ENCODE measurements around the gene LAD1.

Gene LAD1

GRCh38 chr1:201364808-201365105 is 34.4 kb downstream of the LAD1 start:
- DNase-seq (ENCODE audit: low read depth in 3 of 3) = no peak

DNA sequence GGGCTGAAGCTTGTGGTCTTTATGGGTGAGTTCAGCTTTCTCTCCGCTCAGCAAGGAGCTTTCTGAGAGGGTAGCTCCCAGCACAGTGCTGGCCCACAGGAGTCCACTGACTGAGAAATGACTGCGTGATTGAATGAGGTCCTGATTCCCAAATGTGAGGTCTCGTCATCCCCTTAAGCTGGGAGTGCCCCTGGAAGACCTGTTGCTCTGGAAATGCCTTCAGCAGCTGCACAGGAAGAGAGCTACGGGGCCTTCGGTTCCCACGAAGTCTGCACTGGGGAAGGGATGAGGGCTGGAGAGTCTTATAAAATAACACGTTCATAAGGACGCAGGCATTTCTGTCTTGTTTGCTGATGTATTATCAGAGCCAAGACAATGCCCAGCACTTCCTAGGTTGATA is 35.7 kb downstream of the LAD1 start:
- DNase-seq (ENCODE audit: low read depth in 3 of 3) = no peak

DNA sequence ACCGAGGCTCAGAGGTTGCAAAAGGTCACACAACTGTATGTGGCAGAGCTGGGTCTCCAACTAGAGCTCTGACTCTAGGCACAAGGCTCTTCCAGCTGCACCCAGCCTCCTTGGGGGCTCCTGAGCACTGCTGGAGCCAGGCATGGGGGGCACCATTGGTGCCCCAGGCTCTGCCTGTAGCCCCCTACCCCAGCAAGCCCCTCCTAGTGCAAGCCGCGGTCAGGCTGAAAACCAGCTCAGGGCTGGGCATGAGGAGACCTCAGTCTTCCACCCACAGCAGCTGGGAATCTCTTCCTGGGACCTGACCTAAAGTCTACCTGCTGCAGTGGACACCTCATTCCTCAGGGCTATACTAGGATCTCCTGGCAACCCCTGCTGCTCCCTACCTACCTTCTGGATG is 36.2 kb downstream of the LAD1 start:
- DNase-seq (ENCODE audit: low read depth in 3 of 3) = no peak

DNA sequence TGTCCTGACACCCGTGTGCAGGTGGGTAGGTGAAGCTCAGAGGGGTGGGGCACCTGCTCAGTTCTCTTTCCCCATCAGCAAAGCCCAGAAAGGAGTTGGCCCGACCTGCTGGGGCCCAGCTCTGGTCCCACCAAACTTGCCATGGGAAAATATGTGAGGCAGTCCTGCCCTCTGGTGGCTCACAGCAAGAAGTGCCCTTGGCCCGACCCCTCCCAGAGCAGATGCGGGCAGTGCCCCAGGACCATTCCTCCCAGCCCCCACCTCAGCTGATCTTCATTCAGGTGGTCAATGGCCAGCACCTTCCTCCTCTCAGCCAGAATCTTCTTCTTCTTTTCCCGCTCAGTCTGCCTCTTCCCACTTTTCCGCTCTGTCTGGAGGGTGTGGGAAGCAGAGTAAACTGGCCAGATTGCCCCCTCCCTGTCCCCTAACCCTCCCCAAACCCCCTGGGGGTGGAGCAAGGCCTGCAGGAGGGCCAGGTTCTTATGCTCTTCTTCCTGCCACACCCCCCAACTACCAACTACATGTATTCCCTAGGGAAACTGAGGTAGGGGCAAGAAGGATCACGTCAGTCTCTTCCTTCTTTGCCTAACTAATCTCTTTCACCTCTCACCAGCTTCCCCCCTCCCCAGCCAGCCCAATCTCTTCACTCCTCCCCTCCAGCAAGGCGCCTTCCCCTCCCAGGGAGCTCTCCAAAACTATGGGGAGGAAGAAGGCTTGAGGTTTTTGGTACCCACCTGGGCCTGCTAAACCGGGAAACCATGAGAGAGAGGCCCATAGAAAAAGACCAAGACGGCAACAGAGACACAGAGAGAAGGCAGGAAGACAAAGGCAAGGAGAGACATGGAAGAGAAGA is 37.2 kb downstream of the LAD1 start:
- no peak for DNase-seq (ENCODE audit: low read depth in 3 of 3)

DNA sequence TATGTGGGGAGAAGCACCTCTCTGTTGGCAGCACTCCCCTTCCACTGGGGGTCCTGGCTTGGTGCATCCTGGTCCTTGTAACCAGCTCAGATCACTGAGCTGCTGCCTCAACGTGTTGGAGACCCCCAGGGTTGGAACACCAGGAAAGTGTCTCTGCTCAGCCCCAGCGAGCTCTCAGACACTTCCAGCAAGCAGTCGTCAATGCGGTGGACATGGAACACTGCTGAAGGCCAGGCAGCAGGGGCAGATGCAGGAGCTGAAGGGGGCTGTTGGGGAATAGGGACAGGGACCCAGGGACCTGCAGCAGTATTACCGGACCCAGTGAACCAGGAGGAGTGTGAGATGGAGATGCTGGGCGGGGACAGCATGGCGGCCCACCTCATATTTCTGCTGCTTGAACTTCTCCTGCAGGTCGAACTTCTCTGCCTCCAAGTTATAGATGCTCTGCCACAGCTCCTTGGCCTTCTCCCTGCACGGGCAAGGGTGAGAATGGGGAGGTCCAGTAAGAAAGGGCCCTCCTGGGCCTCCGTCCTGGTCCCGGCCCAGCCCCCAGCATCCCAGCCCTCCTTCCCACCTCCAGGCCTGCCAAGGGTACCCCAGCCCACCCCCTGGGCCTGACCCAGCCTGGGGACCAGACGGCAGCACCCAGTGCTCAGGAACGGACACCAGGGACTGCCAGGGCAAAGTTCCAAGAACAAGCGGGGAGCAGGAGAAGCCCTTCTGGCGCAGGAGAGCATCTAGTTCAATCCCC is 38.0 kb downstream of the LAD1 start:
- no peak for DNase-seq (ENCODE audit: low read depth in 3 of 3)

DNA sequence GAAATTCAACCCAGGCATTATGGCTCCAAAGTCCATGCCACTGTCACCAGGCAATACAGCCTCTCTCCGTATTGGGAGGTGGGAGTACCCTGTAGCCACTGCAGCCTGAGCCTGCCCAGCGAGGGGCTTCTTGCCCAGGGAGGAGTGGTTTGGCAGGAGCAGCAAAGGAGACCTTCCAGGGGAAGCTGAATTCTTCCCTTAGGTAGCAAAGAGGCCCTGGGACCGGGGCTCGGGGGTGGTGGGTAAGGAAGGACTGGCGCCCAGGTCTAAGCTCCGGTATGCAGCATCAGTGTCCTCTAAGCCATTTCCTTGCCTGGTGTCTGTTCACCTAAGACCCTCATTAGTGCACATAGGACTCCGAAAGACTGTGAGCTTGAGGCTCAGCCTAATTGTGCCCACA is 38.6 kb downstream of the LAD1 start:
- DNase-seq (ENCODE audit: low read depth in 3 of 3) = no peak

DNA sequence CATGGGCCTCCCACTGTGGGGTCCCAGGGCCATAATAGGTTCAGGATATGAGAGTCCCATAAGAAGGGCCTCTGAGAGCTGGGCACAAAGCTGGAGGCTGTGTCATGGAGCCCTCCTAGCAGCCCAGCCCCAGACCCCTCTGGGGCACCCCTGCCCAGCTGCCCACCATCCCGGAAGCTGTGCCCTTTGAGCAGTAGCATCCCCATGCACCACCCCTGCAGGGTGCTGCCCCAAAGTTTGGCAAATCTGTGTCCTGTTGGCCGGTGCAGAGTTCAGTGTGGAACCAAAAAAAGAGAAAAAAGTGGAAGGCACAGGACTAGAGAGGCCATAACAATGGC is 39.3 kb downstream of the LAD1 start:
- DNase-seq (ENCODE audit: low read depth in 3 of 3) = no peak

- DNase-seq (ENCODE audit: low read depth in 3 of 3) = no peak
Measured at GRCh38 chr1:201359031-201359872, 39.9 kb downstream of the LAD1 start.

- no peak for DNase-seq (ENCODE audit: low read depth in 3 of 3)
Measured at GRCh38 chr1:201358596-201358995, 40.5 kb downstream of the LAD1 start.

DNA sequence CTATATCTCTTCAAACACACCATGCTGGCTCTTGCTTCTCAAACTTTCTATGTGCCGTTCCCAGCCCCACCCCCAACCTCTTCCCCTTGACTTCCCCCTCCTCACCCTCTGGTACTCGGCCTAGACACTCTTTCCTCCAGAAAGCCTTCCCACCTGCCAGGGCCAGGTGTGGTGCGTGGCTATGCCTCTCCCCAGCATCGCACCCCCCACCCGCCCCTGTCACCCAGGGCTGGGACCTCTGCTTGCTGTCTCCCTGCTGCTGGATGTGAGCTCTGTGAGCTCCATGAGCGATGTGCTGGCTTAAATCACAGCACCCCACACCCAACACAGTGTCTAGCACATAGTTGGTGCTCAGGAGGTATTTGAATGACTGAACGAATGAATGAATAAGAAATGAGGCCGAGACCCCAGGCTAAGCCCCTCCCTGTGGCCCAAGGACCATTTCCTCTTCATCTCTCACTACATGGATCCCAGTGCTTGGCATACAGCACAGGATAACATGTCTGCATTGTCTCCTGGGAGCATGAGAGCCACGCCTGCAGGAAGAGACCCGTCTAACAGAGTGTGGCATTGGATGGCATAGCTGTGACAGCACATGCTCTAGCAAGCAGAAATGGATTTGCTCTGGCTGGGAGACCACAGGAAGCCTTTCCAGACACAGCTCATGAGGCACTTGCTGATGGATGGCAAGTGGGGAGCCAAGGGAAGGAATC is 41.3 kb downstream of the LAD1 start:
- no peak for DNase-seq (ENCODE audit: low read depth in 3 of 3)

DNA sequence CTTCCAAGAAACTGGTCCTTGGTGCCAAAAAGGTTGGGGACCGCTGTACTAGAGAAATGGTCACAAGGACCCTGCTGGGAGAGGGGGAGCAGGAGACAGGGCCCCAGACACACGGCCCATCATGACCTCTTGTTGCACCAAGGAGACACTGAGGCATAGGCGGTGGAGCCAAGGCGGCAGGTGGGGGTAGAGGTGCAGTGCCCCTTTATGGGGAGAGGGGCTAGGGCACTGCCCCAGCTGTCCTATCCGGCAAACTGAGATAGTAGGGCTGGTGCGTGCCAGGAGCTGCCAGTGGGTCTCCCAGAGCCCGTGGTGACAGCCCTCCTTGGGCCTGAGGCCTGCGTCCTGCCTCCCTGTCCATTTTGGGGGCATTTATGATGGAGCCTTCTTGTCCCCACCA is 41.9 kb downstream of the LAD1 start:
- DNase-seq (ENCODE audit: low read depth in 3 of 3) = no peak

DNA sequence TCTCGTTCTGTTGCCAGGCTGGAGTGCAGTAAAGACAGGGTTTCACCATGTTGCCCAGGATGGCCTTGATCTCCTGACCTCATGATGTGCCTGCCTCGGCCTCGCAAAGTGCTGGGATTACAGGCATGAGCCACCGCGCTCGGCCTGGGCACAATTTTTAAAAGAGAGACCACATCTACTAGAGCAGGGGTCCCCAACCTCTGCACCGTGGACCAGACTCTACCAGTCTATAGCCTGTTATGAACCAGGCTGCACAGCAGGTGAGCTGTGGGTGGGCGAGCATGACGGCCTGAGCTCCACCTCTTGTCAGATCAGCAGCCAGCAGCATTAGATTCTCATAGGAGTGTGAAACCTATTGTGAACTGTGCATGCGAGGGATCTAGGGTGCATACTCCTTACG is 42.4 kb downstream of the LAD1 start:
- DNase-seq (ENCODE audit: low read depth in 3 of 3) = no peak

GRCh38 chr1:201356236-201356635 is 42.9 kb downstream of the LAD1 start:
- DNase-seq (ENCODE audit: low read depth in 3 of 3) = no peak

DNA sequence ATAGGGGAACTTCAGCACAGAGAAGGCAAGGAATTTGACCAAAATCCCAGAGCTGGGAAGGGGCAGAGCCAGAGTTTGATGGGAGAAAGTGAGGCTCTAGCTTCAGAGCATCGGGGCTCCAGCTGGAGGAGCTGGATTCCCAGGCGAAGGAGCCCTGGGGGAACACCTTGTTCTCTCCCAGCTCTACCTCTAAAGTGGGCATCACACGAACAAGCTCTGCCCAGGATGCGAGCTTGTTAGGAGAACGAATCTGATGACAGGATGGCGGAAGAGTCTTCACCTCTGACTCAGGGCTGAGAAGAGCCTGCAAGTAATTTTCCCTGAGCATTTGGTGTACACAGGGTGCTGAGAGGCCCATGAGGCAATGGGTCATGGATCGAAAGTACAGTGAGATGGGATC is 43.7 kb downstream of the LAD1 start:
- no peak for DNase-seq (ENCODE audit: low read depth in 3 of 3)

DNA sequence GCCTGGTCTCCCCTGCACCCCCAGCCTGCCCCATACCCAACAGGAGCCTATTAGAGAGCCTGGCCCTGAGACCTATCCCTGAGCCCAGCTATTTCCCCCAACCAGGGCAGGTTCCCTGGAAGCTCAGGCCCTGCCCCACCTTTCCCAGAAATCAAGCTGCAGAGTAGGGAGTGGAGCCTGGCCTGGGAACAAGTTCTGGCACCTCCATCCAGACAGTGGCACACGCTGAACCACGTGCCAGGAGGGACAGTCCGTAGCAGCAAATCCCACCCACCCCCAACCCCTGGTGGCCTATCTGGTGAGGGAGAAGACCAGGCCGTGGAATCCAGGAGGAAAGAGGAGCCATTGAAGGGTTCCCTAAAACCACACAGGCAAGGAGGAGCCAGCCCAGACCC is 44.2 kb downstream of the LAD1 start:
- no peak for DNase-seq (ENCODE audit: low read depth in 3 of 3)

DNA sequence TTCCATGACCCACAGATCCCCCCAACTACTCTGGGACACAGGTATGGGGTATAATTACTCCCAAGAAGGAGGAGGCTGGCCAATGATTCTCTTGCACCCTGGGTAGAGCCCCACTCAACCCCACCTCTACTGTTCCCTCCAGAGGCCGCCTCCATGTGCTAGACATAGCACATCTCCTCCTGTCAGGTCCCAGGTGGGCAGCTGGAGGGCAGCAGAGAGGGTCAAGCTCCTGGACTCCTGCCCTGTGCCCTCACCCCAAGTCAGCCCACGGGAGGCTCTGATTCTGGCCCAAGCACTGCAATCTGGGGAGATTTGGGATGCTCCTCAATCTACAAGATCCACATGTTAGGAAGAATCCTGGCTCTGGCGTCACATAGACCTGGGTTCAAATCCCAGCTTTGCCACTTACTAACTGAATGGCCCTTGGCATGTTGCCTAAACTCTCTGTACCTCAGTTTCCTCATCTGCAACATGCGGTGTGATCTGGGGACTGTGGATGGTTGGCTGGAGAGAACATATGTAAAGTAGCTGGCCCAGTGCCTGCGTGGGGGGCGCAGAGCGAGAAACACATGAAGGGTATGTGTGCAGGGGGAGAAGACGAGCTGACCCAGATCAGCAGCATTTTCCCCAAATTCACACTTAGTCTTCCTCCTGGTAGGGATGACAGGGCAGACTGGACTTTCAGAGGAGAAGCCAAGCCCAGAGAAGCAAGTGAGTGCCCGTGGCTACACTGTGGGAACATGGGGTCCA is 44.8 kb downstream of the LAD1 start:
- no peak for DNase-seq (ENCODE audit: low read depth in 3 of 3)

GRCh38 chr1:201353186-201353940 is 45.8 kb downstream of the LAD1 start:
- no peak for DNase-seq (ENCODE audit: low read depth in 3 of 3)

DNA sequence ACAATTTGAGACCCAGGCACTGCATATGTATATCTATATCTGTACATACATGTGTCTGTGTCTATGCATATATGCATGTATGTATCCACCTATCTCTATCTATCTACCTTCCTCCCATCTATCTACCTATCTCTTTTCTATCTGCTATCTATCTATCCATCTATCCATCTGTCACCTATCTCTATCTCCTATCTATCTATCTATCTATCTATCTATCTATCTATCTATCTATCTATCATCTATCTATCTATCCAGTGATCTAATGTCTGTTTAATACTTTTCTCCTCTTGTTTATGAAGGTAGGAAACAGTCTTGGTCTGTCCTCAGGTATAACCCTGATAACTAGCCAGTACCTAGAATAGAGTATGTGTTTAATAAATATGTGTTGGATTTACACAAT is 47.5 kb downstream of the LAD1 start:
- no peak for DNase-seq (ENCODE audit: low read depth in 3 of 3)

DNA sequence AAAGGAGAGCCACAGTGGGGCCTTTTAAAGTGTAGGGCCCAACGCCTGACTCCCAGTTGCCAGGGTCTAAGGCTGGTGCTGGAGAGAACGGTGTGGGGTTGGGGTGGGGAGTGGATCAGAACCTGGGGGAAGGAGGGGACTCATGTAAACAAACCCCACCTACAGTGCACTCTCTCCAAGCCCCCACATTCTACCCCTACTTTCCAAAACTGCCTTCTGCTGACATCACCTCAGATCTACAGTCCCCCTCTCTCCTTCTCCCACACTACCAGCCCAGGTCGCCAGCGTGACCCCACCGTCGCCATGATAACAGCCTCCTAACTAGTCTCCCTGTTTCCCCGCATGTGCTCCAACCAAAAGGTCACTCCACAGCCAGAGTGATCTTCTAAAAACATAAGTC is 48.2 kb downstream of the LAD1 start:
- no peak for DNase-seq (ENCODE audit: low read depth in 3 of 3)

DNA sequence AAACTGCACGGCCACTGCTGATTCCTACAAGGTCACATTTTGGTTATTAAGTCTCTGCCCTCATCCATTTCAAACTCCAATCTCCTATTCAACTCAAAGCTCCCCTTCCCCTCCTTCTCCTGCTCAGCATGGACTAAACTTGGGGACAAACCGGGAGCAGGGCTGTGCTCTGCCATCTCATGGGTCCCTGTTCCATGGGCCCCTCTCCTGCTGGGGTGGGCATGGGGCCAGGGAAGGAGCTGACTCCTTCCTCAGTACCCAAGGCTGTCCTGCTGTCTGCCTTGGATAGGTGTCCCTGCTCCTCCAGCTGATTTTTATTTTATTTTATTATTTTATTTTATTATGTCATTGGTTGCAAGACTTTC is 48.8 kb downstream of the LAD1 start:
- no peak for DNase-seq (ENCODE audit: low read depth in 3 of 3)

- DNase-seq (ENCODE audit: low read depth in 3 of 3) = no peak
Measured at GRCh38 chr1:201349092-201349491, 50.0 kb downstream of the LAD1 start.
